ENCODE measurements around the gene SDF2.
A peak's percentile ranks its signal among the peaks of the same experiment; 100 is the strongest.

Gene SDF2, protein sequence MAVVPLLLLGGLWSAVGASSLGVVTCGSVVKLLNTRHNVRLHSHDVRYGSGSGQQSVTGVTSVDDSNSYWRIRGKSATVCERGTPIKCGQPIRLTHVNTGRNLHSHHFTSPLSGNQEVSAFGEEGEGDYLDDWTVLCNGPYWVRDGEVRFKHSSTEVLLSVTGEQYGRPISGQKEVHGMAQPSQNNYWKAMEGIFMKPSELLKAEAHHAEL

DNA sequence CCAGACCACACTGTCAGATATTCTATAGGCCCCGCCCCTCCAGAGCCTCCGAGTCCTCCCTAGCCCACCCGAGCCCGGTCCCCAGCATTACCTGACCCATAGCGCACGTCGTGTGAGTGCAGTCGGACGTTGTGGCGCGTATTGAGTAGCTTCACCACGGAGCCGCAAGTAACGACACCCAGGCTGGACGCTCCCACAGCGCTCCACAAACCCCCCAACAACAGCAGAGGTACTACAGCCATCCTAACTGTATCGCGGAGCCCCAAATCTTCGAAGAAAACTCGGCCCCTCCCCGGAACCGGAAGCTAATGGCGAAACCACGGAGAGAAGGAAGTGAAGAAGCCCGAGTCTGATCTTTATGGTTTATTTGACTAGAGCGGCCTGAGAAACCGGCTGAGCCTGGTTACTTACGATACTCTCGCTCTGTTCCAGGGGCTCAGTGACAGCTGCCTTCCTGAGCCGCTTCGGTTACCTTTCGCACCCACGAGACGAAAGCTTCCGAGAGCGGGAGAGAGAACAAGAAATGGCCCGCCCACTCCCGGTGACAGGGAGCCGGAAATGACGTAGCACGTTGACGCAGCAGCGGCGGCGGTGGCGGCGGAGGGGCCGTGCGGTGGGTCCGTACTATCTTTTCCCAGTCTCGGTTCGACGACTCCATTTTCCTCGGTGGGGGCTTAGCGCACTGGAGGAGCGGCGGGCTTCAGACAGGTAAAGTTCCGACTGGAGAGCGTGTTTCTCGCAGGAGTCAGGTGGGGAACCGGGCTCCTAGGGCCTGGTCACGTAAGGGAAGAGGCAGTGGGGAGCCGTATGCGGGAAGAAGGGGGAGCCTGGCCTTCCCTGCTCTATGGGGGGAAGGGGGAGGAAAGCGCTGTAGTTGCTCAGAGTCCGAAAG is at the start of gene SDF2, which contains the start of gene SUPT6H:
SDF2 (minus strand) TSS at position 272 of the 892 bp plus-strand sequence; CDS start at position 242, 30 bp downstream.
SUPT6H (plus strand) TSS at position 571 of the 892 bp plus-strand sequence. CDS start 11,197 bp downstream, outside the sequence.
- Histone ChIP-seq H4K20me1 (ENCODE audit: insufficient read depth, low read length) (peaks cover 7% of the 10 kb centered on the region; the same call in 1 of the 2 replicates), H3K9me3 (ENCODE audit: insufficient read depth, low read length) (no peaks in the 10 kb centered on the region), H3K36me3 (replicated peaks; ENCODE audit: low read depth, low read length) (peaks cover 23% of the 10 kb centered on the region), H3K27ac (ENCODE audit: low read length) (peak within 1 kb of the TSS; percentile 93), H3K27me3 (ENCODE audit: low read depth, low read length) (no peaks in the 10 kb centered on the region), H2AFZ (ENCODE audit: low read depth, low read length) (peak within 1 kb of the TSS; percentile 96), H3K79me2 (ENCODE audit: low read length) (peaks cover 81% of the 10 kb centered on the region), H3K4me1 (ENCODE audit: low read length) (peaks cover 18% of the 10 kb centered on the region), H3K9ac (ENCODE audit: low read length) (peak within 1 kb of the TSS; percentile 91), H3K4me2 (ENCODE audit: low read length) (peak within 1 kb of the TSS; percentile 93), H3K4me3 (ENCODE audit: low read length) (peak within 1 kb of the TSS; percentile 90)
- TF ChIP-seq EZH2phosphoT487 (IDR thresholded peaks at IDR 0.05; ENCODE audit: low read depth) = no peak
- TF ChIP-seq, protein P1, sequence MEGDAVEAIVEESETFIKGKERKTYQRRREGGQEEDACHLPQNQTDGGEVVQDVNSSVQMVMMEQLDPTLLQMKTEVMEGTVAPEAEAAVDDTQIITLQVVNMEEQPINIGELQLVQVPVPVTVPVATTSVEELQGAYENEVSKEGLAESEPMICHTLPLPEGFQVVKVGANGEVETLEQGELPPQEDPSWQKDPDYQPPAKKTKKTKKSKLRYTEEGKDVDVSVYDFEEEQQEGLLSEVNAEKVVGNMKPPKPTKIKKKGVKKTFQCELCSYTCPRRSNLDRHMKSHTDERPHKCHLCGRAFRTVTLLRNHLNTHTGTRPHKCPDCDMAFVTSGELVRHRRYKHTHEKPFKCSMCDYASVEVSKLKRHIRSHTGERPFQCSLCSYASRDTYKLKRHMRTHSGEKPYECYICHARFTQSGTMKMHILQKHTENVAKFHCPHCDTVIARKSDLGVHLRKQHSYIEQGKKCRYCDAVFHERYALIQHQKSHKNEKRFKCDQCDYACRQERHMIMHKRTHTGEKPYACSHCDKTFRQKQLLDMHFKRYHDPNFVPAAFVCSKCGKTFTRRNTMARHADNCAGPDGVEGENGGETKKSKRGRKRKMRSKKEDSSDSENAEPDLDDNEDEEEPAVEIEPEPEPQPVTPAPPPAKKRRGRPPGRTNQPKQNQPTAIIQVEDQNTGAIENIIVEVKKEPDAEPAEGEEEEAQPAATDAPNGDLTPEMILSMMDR (IDR thresholded peaks at IDR 0.05; ENCODE audit: low read depth, low read length) = no peak

DNA sequence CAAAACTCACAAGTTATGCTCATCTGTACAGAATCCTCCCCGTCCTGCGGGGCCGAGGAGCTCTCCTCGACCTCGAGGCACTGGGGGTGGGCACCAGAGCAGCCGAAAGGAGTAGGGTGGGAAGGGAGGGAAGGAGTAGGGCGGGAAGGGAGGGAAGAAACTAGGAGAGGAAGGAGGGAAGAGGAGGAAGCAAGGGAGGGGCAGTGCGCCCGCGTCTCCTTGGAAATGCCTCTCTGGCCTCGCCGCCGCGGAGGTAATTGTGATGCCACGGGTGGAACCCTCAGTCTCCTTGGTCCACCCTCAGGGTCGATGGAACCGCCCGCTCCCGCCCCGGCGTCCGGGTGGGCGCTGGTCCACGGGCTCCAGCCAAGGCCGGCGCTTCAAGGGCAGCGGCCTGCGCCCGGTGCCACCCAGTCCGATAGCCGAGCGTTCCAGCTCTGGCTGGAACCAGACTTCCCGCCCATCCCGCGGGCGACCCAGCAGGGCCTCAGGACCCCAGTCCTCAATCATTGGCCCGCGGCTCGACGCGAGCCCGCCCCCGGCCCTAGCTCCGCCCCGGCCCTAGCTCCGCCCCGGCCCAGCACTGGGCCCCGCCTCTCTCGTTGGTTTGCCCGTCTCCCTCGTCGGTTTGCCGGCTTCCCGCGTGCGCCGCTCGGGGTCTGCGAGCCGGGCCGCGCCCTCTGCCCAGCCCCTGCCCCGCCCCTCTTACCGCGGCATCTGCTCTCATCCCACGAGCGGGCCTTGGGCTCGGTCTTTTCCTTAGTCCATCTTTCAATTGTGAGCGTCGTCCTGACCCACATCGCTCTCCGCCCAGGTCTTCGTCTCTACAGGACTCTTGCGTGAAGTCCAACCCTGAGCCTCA is 49.4 kb upstream of the SDF2 start:
- no peaks in the 10 kb centered on the region for H4K20me1 ChIP-seq (ENCODE audit: insufficient read depth, low read length)
- no peaks in the 10 kb centered on the region for H3K79me2 ChIP-seq (ENCODE audit: low read length)
- TF ChIP-seq EZH2phosphoT487 (IDR thresholded peaks at IDR 0.05; ENCODE audit: low read depth) = no peak
- TF ChIP-seq, protein P1 (IDR thresholded peaks at IDR 0.05; ENCODE audit: low read depth, low read length) = no peak
- peaks cover 7% of the 10 kb centered on the region; the same call in 1 of the 2 replicates for H3K4me1 ChIP-seq (ENCODE audit: low read length)
- peaks cover 5% of the 10 kb centered on the region for H3K36me3 ChIP-seq (replicated peaks; ENCODE audit: low read depth, low read length)
- peak overlapping the region; percentile 74 for H3K27ac ChIP-seq (ENCODE audit: low read length)
- no peaks in the 10 kb centered on the region; the same call in 1 of the 2 replicates for H3K27me3 ChIP-seq (ENCODE audit: low read depth, low read length)
- peak overlapping the region; percentile 91 for H3K9ac ChIP-seq (ENCODE audit: low read length)
- peak overlapping the region; percentile 95 for H3K4me2 ChIP-seq (ENCODE audit: low read length)
- H2AFZ ChIP-seq (ENCODE audit: low read depth, low read length) = no peak overlapping the region; the same call in 1 of the 2 replicates
- H3K4me3 ChIP-seq (ENCODE audit: low read length) = peak overlapping the region; percentile 77
- no peaks in the 10 kb centered on the region for H3K9me3 ChIP-seq (ENCODE audit: insufficient read depth, low read length)

DNA sequence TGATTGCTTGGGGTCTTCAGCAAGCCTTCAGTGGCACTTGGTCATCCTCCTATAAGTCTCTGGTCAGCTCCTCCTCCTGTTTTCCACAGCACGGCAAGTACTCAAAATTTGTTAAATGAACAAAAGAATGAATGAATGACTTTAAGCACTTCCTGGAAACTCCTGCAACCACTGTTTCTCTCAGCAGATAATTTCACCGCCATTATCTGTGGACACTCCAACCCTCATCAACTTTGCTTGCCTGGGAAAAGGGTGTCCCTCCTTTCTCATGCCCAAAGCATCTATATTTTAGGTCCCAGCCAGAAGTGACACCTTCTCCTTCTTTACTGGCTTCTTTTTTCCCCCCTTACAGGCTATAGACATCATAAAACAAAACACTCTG is 45.6 kb upstream of the SDF2 start:
- no peaks in the 10 kb centered on the region for H3K27me3 ChIP-seq (ENCODE audit: low read depth, low read length)

More for the DNA sequence above, 45.6 kb upstream of the SDF2 start:
- no peaks in the 10 kb centered on the region for H3K9me3 ChIP-seq (ENCODE audit: insufficient read depth, low read length)
- H3K9ac ChIP-seq (ENCODE audit: low read length) = no peak overlapping the region
- TF ChIP-seq, protein P1 (IDR thresholded peaks at IDR 0.05; ENCODE audit: low read depth, low read length) = no peak
- TF ChIP-seq EZH2phosphoT487 (IDR thresholded peaks at IDR 0.05; ENCODE audit: low read depth) = no peak
- no peak overlapping the region for H3K4me2 ChIP-seq (ENCODE audit: low read length)
- no peaks in the 10 kb centered on the region for H4K20me1 ChIP-seq (ENCODE audit: insufficient read depth, low read length)
- no peak overlapping the region for H3K27ac ChIP-seq (ENCODE audit: low read length)
- peaks cover 4% of the 10 kb centered on the region; the same call in 1 of the 2 replicates for H3K4me1 ChIP-seq (ENCODE audit: low read length)
- H2AFZ ChIP-seq (ENCODE audit: low read depth, low read length) = no peak overlapping the region
- H3K4me3 ChIP-seq (ENCODE audit: low read length) = no peak overlapping the region
- no peaks in the 10 kb centered on the region for H3K79me2 ChIP-seq (ENCODE audit: low read length)
- peaks cover 26% of the 10 kb centered on the region for H3K36me3 ChIP-seq (replicated peaks; ENCODE audit: low read depth, low read length)
